Mesenchymal stem cell (in vitro differentiated cells and primary cell): ENCODE results near the gene XPA.

Experiments used
- DNase-seq: peaks from one replicate; pipeline ENCODE4 v3.0.0-alpha.2; 2013
- H2AFZ ChIP-seq: one replicate; pipeline ENCODE4 v1.6.1; 2013; ENCODE audit warnings: low read depth, mild to moderate bottlenecking, control low read depth, inconsistent platforms, low read length, moderate library complexity
- H2AK5ac ChIP-seq: 2 replicates; pipeline ENCODE4 v1.6.1; 2013; ENCODE audit warnings: low read length, moderate library complexity, mild to moderate bottlenecking, inconsistent platforms; ENCODE audit not compliant: severe bottlenecking
- H2BK120ac ChIP-seq: one replicate; pipeline ENCODE4 v1.6.1; 2013; ENCODE audit warnings: low read depth, mild to moderate bottlenecking, inconsistent platforms, low read length, moderate library complexity
- H2BK12ac ChIP-seq, 2 experiments: one replicate each; pipeline ENCODE4 v1.6.1; 2013; ENCODE audit warnings: inconsistent platforms in 2 of 2, low read length in 2 of 2, mild to moderate bottlenecking in 2 of 2, moderate library complexity in 2 of 2, control low read depth in 1 of 2
- H2BK15ac ChIP-seq: one replicate; pipeline ENCODE4 v1.6.1; 2013; ENCODE audit warnings: mild to moderate bottlenecking, low read depth, inconsistent platforms; ENCODE audit not compliant: poor library complexity, severe bottlenecking
- H2BK5ac ChIP-seq: 2 replicates; pipeline ENCODE4 v1.6.1; 2013; ENCODE audit warnings: low read depth, mild to moderate bottlenecking, low read length, control low read depth, inconsistent platforms; ENCODE audit not compliant: poor library complexity, severe bottlenecking
- H3K14ac ChIP-seq, 2 experiments: one replicate each; pipeline ENCODE4 v1.6.1; 2013; ENCODE audit warnings: inconsistent platforms in 2 of 2, low read length in 2 of 2, control low read depth in 1 of 2, mild to moderate bottlenecking in 1 of 2, moderate library complexity in 1 of 2
- H3K18ac ChIP-seq, 2 experiments: one replicate each; pipeline ENCODE4 v1.6.1; 2013; ENCODE audit warnings: inconsistent platforms in 2 of 2, low read length in 2 of 2, control low read depth in 1 of 2, low read depth in 1 of 2, mild to moderate bottlenecking in 1 of 2
- H3K23ac ChIP-seq, 2 experiments: one replicate each; pipeline ENCODE4 v1.6.1; 2013; ENCODE audit warnings: inconsistent platforms in 2 of 2, low read length in 2 of 2, mild to moderate bottlenecking in 2 of 2, moderate library complexity in 2 of 2, control low read depth in 1 of 2
- H3K27ac ChIP-seq: 2 replicates; pipeline ENCODE4 v1.5.1; 2013; ENCODE audit warnings: mild to moderate bottlenecking, moderate library complexity, low read length, control low read depth, inconsistent platforms; ENCODE audit not compliant: poor library complexity, severe bottlenecking
- H3K27me3 ChIP-seq, 2 experiments: 2 replicates each; pipeline versions ENCODE4 v1.6.1 to v1.7.0; 2013; ENCODE audit warnings: low read length in 2 of 2, mild to moderate bottlenecking in 2 of 2, moderate library complexity in 2 of 2, control low read depth in 1 of 2, inconsistent platforms in 1 of 2; ENCODE audit not compliant: control insufficient read depth in 1 of 2, insufficient read depth in 1 of 2
- H3K36me3 ChIP-seq, 2 experiments: 2 replicates each; pipeline versions ENCODE4 v1.6.1 to v1.7.0; 2013; ENCODE audit warnings: low read length in 2 of 2, control low read depth in 1 of 2, inconsistent platforms in 1 of 2, low read depth in 1 of 2, mild to moderate bottlenecking in 1 of 2; ENCODE audit not compliant: insufficient read depth in 2 of 2, control insufficient read depth in 1 of 2
- H3K4ac ChIP-seq, 2 experiments: one replicate each; pipeline ENCODE4 v1.6.1; 2013; ENCODE audit warnings: inconsistent platforms in 2 of 2, low read length in 2 of 2, mild to moderate bottlenecking in 2 of 2, moderate library complexity in 2 of 2, control low read depth in 1 of 2, low read depth in 1 of 2
- H3K4me1 ChIP-seq: 2 replicates; pipeline ENCODE4 v1.6.1; 2013; ENCODE audit warnings: low read depth, low read length, control low read depth; ENCODE audit not compliant: control insufficient read depth, insufficient read depth
- H3K4me2 ChIP-seq: 2 replicates; pipeline ENCODE4 v1.6.1; 2013; ENCODE audit warnings: low read length, mild to moderate bottlenecking, inconsistent platforms; ENCODE audit not compliant: poor library complexity, severe bottlenecking
- H3K4me3 ChIP-seq, 2 experiments: 2 replicates each; pipeline versions ENCODE4 v1.5.1 to v1.7.0; 2013; ENCODE audit warnings: low read length in 2 of 2, mild to moderate bottlenecking in 2 of 2, control low read depth in 1 of 2, low read depth in 1 of 2; ENCODE audit not compliant: insufficient read depth in 1 of 2
- H3K79me1 ChIP-seq: replicated peaks from 2 replicates; pipeline ENCODE4 v1.6.1; 2013; ENCODE audit warnings: mild to moderate bottlenecking, control low read depth, low read length, inconsistent platforms; ENCODE audit not compliant: poor library complexity, severe bottlenecking
- H3K9ac ChIP-seq: 2 replicates; pipeline ENCODE4 v1.7.0; 2013; ENCODE audit warnings: mild to moderate bottlenecking, low read length, moderate library complexity
- H3K9me3 ChIP-seq: 2 replicates; pipeline ENCODE4 v1.7.0; 2013; ENCODE audit warnings: mild to moderate bottlenecking, low read length; ENCODE audit not compliant: control insufficient read depth
- H4K8ac ChIP-seq: one replicate; pipeline ENCODE4 v1.6.1; 2013; ENCODE audit warnings: inconsistent platforms, mild to moderate bottlenecking, low read length, moderate library complexity
- H4K91ac ChIP-seq: one replicate; pipeline ENCODE4 v1.6.1; 2013; ENCODE audit warnings: mild to moderate bottlenecking, low read length, inconsistent platforms
- WGBS: methylation state at CpG from one replicate; pipeline ENCODE4 v1.1.7; 2013; ENCODE audit warnings: mixed read lengths; 5-methylcytosine and 5-hydroxymethylcytosine counted together

XPA gene

GRCh38 chr9:97694769-97695168, 2.4 kb downstream of the XPA start:
- Histone ChIP-seq H3K4me1 (peaks cover 7% of the 10 kb centered on the region), H3K23ac (no peak overlapping the region), H2AFZ (no peak overlapping the region), H3K9ac (no peak overlapping the region), H3K9me3 (no peaks in the 10 kb centered on the region), H2BK12ac (no peak overlapping the region), H3K14ac (no peak overlapping the region), H4K91ac (no peak overlapping the region), H2AK5ac (no peak overlapping the region), H3K4me2 (no peak overlapping the region), H4K8ac (no peak overlapping the region), H2BK120ac (no peak overlapping the region), H3K36me3 (peaks cover 11 to 29% of the 10 kb centered on the region in 2 experiments), H3K79me1 (peaks cover 17% of the 10 kb centered on the region), H3K27me3 (no peaks in the 10 kb centered on the region), H3K4ac (no peak overlapping the region), H3K4me3 (peak overlapping the region in 1 of 2 experiments; percentile 90), H3K27ac (no peak overlapping the region), H2BK15ac (no peak overlapping the region), H2BK5ac (no peak overlapping the region), H3K18ac (no peak overlapping the region)
- DNase-seq, result no peak
- WGBS, result 100% methylated on average over 3 of the region's 7 CpGs

GRCh38 chr9:97689401-97690180, 7.5 kb downstream of the XPA start:
- H3K9me3 ChIP-seq, result no peaks in the 10 kb centered on the region
- no peak overlapping the region for H2BK12ac ChIP-seq
- H3K79me1 ChIP-seq, result peaks cover 25% of the 10 kb centered on the region
- no peak for DNase-seq
- 69% methylated on average over 3 of the region's 4 CpGs for WGBS
- peak overlapping the region; percentile 61 for H3K27ac ChIP-seq
- H3K14ac ChIP-seq, result no peak overlapping the region
- no peak overlapping the region for H3K4me2 ChIP-seq
- H3K4ac ChIP-seq, result no peak overlapping the region
- no peak overlapping the region for H3K23ac ChIP-seq
- peaks cover 21 to 74% of the 10 kb centered on the region in 2 experiments for H3K36me3 ChIP-seq
- H3K4me3 ChIP-seq, result no peak overlapping the region
- no peak overlapping the region for H4K8ac ChIP-seq
- H2AK5ac ChIP-seq, result no peak overlapping the region
- H3K4me1 ChIP-seq, result peaks cover 4% of the 10 kb centered on the region
- H3K27me3 ChIP-seq, result no peaks in the 10 kb centered on the region
- H2BK15ac ChIP-seq, result no peak overlapping the region
- H2AFZ ChIP-seq, result no peak overlapping the region
- no peak overlapping the region for H3K18ac ChIP-seq
- no peak overlapping the region for H2BK120ac ChIP-seq
- H2BK5ac ChIP-seq, result no peak overlapping the region
- no peak overlapping the region for H3K9ac ChIP-seq
- H4K91ac ChIP-seq, result no peak overlapping the region

GRCh38 chr9:97688654-97689053, 8.5 kb downstream of the XPA start:
- Histone ChIP-seq H3K18ac (no peak overlapping the region), H3K23ac (no peak overlapping the region), H2BK5ac (no peak overlapping the region), H3K4me2 (no peak overlapping the region), H4K8ac (no peak overlapping the region), H2AK5ac (peak overlapping the region; percentile 90), H3K79me1 (peaks cover 28% of the 10 kb centered on the region), H3K4me1 (peaks cover 2% of the 10 kb centered on the region), H2BK15ac (no peak overlapping the region), H3K9ac (no peak overlapping the region), H3K4ac (no peak overlapping the region), H3K36me3 (peaks cover 25 to 83% of the 10 kb centered on the region in 2 experiments), H3K4me3 (no peak overlapping the region), H2BK120ac (no peak overlapping the region), H4K91ac (no peak overlapping the region), H3K14ac (no peak overlapping the region), H2AFZ (no peak overlapping the region), H3K27ac (no peak overlapping the region), H2BK12ac (no peak overlapping the region), H3K27me3 (no peaks in the 10 kb centered on the region), H3K9me3 (no peaks in the 10 kb centered on the region)
- DNase-seq, result no peak
- 86% methylated on average over 1 of the region's 1 CpG for WGBS

GRCh38 chr9:97682242-97682641, 14.9 kb downstream of the XPA start:
- Histone ChIP-seq H3K4ac (no peak overlapping the region), H3K36me3 (peaks cover 16 to 93% of the 10 kb centered on the region in 2 experiments), H2AFZ (no peak overlapping the region), H2BK5ac (no peak overlapping the region), H3K4me3 (no peak overlapping the region), H3K18ac (no peak overlapping the region), H4K91ac (no peak overlapping the region), H3K9ac (no peak overlapping the region), H2BK120ac (no peak overlapping the region), H2BK12ac (no peak overlapping the region), H4K8ac (no peak overlapping the region), H2BK15ac (no peak overlapping the region), H3K27ac (no peak overlapping the region), H3K27me3 (no peaks in the 10 kb centered on the region), H3K14ac (no peak overlapping the region), H3K4me1 (no peaks in the 10 kb centered on the region), H3K23ac (no peak overlapping the region), H3K4me2 (no peak overlapping the region), H2AK5ac (no peak overlapping the region), H3K9me3 (no peaks in the 10 kb centered on the region), H3K79me1 (peaks cover 15% of the 10 kb centered on the region)
- no peak for DNase-seq
- WGBS, result no CpG with 5 or more reads among the region's 1 CpG
